Stimulated activated memory B cell treated with anti-CD40 and anti-IgM and Interleukin-4, amounts not matched to agents 10 μg/mL and 1 μg/mL and 100 μg/mL, for 72 hours (primary cell): ENCODE data around the gene ZPR1.
A peak's percentile ranks its signal among the peaks of the same experiment; 100 is the strongest.
"Not testable (repeated sequence)": the region's sequence is repeated elsewhere in the genome, so short reads cannot be mapped to it uniquely, and the experiment has no call there.

Experiments used
- ATAC-seq: fragments of 150-1000 bp; cut with Tn5 transposase; 2 replicates; pipeline ENCODE4 v1.10.0; 2021
- H3K27ac Mint-ChIP-seq: one replicate; pipeline ENCODE4 v1.8.0; 2022; ENCODE audit warnings: mild to moderate bottlenecking, mixed read lengths
- H3K27me3 Mint-ChIP-seq: one replicate; pipeline ENCODE4 v1.8.0; 2022; ENCODE audit warnings: mixed read lengths
- H3K36me3 Mint-ChIP-seq: one replicate; pipeline ENCODE4 v1.8.0; 2022; ENCODE audit warnings: mixed read lengths
- H3K4me1 Mint-ChIP-seq: one replicate; pipeline ENCODE4 v1.8.0; 2022; ENCODE audit warnings: mixed read lengths
- H3K4me3 Mint-ChIP-seq: one replicate; pipeline ENCODE4 v1.8.0; 2022; ENCODE audit warnings: mild to moderate bottlenecking, moderate library complexity, mixed read lengths
- H3K9me3 Mint-ChIP-seq: one replicate; pipeline ENCODE4 v1.8.0; 2022; ENCODE audit warnings: mixed read lengths

Gene ZPR1

GRCh38 chr11:116808262-116809175 lies 20.7 kb upstream of the ZPR1 start:
- no peaks in the 10 kb centered on the region for H3K9me3 Mint-ChIP-seq
- H3K27me3 Mint-ChIP-seq: peaks cover 30% of the 10 kb centered on the region
- no peaks in the 10 kb centered on the region for H3K36me3 Mint-ChIP-seq

GRCh38 chr11:116807601-116808261 lies 19.9 kb upstream of the ZPR1 start:
- Mint-ChIP-seq H3K4me3 (no peak overlapping the region), H3K9me3 (no peaks in the 10 kb centered on the region), H3K4me1 (no peaks in the 10 kb centered on the region), H3K36me3 (no peaks in the 10 kb centered on the region), H3K27me3 (peaks cover 28% of the 10 kb centered on the region), H3K27ac (no peak overlapping the region)
- no peak for ATAC-seq

More at GRCh38 chr11:116808262-116809175, 20.7 kb upstream of the ZPR1 start:
- ATAC-seq: no peak
- Mint-ChIP-seq H3K4me3 (no peak overlapping the region), H3K4me1 (no peaks in the 10 kb centered on the region), H3K27ac (no peak overlapping the region)

GRCh38 chr11:116804001-116804400 lies 16.2 kb upstream of the ZPR1 start:
- ATAC-seq: no peak
- H3K4me3 Mint-ChIP-seq: no peak overlapping the region
- H3K4me1 Mint-ChIP-seq: no peaks in the 10 kb centered on the region
- no peaks in the 10 kb centered on the region for H3K9me3 Mint-ChIP-seq
- no peaks in the 10 kb centered on the region for H3K36me3 Mint-ChIP-seq
- H3K27me3 Mint-ChIP-seq: peaks cover 34% of the 10 kb centered on the region
- H3K27ac Mint-ChIP-seq: no peak overlapping the region

GRCh38 chr11:116801662-116802061 lies 13.8 kb upstream of the ZPR1 start:
- ATAC-seq, H3K9me3 Mint-ChIP-seq, H3K36me3 Mint-ChIP-seq, H3K27ac Mint-ChIP-seq, H3K4me1 Mint-ChIP-seq, H3K4me3 Mint-ChIP-seq: not testable (repeated sequence)
- peaks cover 20% of the 10 kb centered on the region for H3K27me3 Mint-ChIP-seq

- Mint-ChIP-seq H3K4me3 (no peak overlapping the region), H3K36me3 (no peaks in the 10 kb centered on the region), H3K27ac (no peak overlapping the region), H3K9me3 (no peaks in the 10 kb centered on the region), H3K27me3 (peaks cover 16% of the 10 kb centered on the region), H3K4me1 (no peaks in the 10 kb centered on the region)
- ATAC-seq: no peak
Measured at GRCh38 chr11:116800610-116801009, 12.8 kb upstream of the ZPR1 start.

- Mint-ChIP-seq H3K4me3 (no peak overlapping the region), H3K27me3 (peaks cover 16% of the 10 kb centered on the region), H3K36me3 (no peaks in the 10 kb centered on the region), H3K9me3 (no peaks in the 10 kb centered on the region), H3K4me1 (no peaks in the 10 kb centered on the region), H3K27ac (no peak overlapping the region)
- no peak for ATAC-seq
Measured at GRCh38 chr11:116798368-116798767, 10.5 kb upstream of the ZPR1 start.

- no peaks in the 10 kb centered on the region for H3K9me3 Mint-ChIP-seq
- no peaks in the 10 kb centered on the region for H3K4me1 Mint-ChIP-seq
- ATAC-seq: no peak
- no peak overlapping the region for H3K27ac Mint-ChIP-seq
- no peak overlapping the region for H3K4me3 Mint-ChIP-seq
- no peaks in the 10 kb centered on the region for H3K36me3 Mint-ChIP-seq
- H3K27me3 Mint-ChIP-seq: peaks cover 16% of the 10 kb centered on the region
Measured at GRCh38 chr11:116797816-116798215, 10.0 kb upstream of the ZPR1 start.

- Mint-ChIP-seq H3K36me3 (no peaks in the 10 kb centered on the region), H3K27ac (no peak overlapping the region), H3K27me3 (peaks cover 16% of the 10 kb centered on the region), H3K9me3 (no peaks in the 10 kb centered on the region), H3K4me1 (no peaks in the 10 kb centered on the region), H3K4me3 (no peak overlapping the region)
- no peak for ATAC-seq
Measured at GRCh38 chr11:116796548-116796947, 8.7 kb upstream of the ZPR1 start.

GRCh38 chr11:116794851-116795250 lies 7.0 kb upstream of the ZPR1 start:
- no peaks in the 10 kb centered on the region for H3K9me3 Mint-ChIP-seq
- no peak overlapping the region for H3K4me3 Mint-ChIP-seq
- no peaks in the 10 kb centered on the region for H3K36me3 Mint-ChIP-seq
- no peak for ATAC-seq
- peaks cover 9% of the 10 kb centered on the region for H3K4me1 Mint-ChIP-seq
- peaks cover 25% of the 10 kb centered on the region for H3K27me3 Mint-ChIP-seq
- H3K27ac Mint-ChIP-seq: no peak overlapping the region

- H3K4me3 Mint-ChIP-seq: no peak overlapping the region
Measured at GRCh38 chr11:116793772-116794097, 5.9 kb upstream of the ZPR1 start.

GRCh38 chr11:116792869-116793771 lies 5.3 kb upstream of the ZPR1 start:
- H3K9me3 Mint-ChIP-seq: no peaks in the 10 kb centered on the region
- H3K27me3 Mint-ChIP-seq: peaks cover 10% of the 10 kb centered on the region
- no peak for ATAC-seq
- H3K4me1 Mint-ChIP-seq: peaks cover 16% of the 10 kb centered on the region
- no peak overlapping the region for H3K27ac Mint-ChIP-seq
- H3K36me3 Mint-ChIP-seq: no peaks in the 10 kb centered on the region
- no peak overlapping the region for H3K4me3 Mint-ChIP-seq

More at GRCh38 chr11:116793772-116794097, 5.9 kb upstream of the ZPR1 start:
- peaks cover 16% of the 10 kb centered on the region for H3K27me3 Mint-ChIP-seq
- no peaks in the 10 kb centered on the region for H3K9me3 Mint-ChIP-seq
- H3K27ac Mint-ChIP-seq: no peak overlapping the region
- H3K36me3 Mint-ChIP-seq: no peaks in the 10 kb centered on the region
- H3K4me1 Mint-ChIP-seq: peaks cover 10% of the 10 kb centered on the region
- ATAC-seq: no peak

GRCh38 chr11:116792144-116792868 lies 4.5 kb upstream of the ZPR1 start:
- Mint-ChIP-seq H3K27me3 (peaks cover 9% of the 10 kb centered on the region), H3K27ac (no peak overlapping the region), H3K4me1 (peaks cover 18% of the 10 kb centered on the region), H3K36me3 (peaks cover under 1% of the 10 kb centered on the region), H3K4me3 (no peak overlapping the region), H3K9me3 (no peaks in the 10 kb centered on the region)
- no peak for ATAC-seq

- peaks cover 9% of the 10 kb centered on the region for H3K27me3 Mint-ChIP-seq
- no peak within 1 kb of the TSS for H3K27ac Mint-ChIP-seq
- H3K4me1 Mint-ChIP-seq: peaks cover 23% of the 10 kb centered on the region
- H3K4me3 Mint-ChIP-seq: no peak within 1 kb of the TSS
- no peak for ATAC-seq
- peaks cover 5% of the 10 kb centered on the region for H3K36me3 Mint-ChIP-seq
- no peaks in the 10 kb centered on the region for H3K9me3 Mint-ChIP-seq
Measured at GRCh38 chr11:116791813-116792143, 4.0 kb upstream of the ZPR1 start, which contains the start of gene APOA5. APOA5 (minus strand) TSS chr11:116791879; CDS start chr11:116791860, 19 bp downstream.

GRCh38 chr11:116791002-116791812 lies 3.4 kb upstream of the ZPR1 start:
- Mint-ChIP-seq H3K9me3 (no peaks in the 10 kb centered on the region), H3K36me3 (peaks cover 5% of the 10 kb centered on the region), H3K4me3 (no peak overlapping the region), H3K27me3 (peaks cover 9% of the 10 kb centered on the region), H3K27ac (no peak overlapping the region), H3K4me1 (peaks cover 24% of the 10 kb centered on the region)
- ATAC-seq: peak; percentile 52
